Panc1 (cell line): ENCODE results near the gene RAD50. TPM values are rescaled to one million over a fixed set of nuclear protein-coding genes. Genes with fewer than 3 reads are reported as not detected.

ENCODE experiments used
- ATAC-seq: fragments of 200-7000 bp; cut with Tn5 transposase; 2 replicates; pipeline ENCODE4 v1.9.1; 2020; ENCODE audit warnings: mild to moderate bottlenecking, moderate library complexity
- BruUV-seq: library from RNA; stranded (reverse); fragments of 400-500 nt; replicated peaks from 2 replicates; lab custom pipeline; 2021; lab: Mats Ljungman, UMichigan
- CTCF ChIA-PET: fragments of 300-600 bp; sonication (Branson Sonifier 250); formaldehyde crosslinking; loops from one replicate; lab custom pipeline; 2022; ENCODE audit warnings: antibody characterized with exemption; lab: Charles Lee
- POLR2A ChIA-PET: fragments of 300-600 bp; sonication (Branson Sonifier 250); formaldehyde crosslinking; loops from one replicate; lab custom pipeline; 2022; ENCODE audit warnings: antibody characterized with exemption; lab: Charles Lee
- DNase-seq: peaks from one replicate; pipeline ENCODE4 v3.0.0-alpha.2; 2010; ENCODE audit warnings: low read depth, low spot score
- H3K27ac ChIP-seq: 2 replicates; pipeline ENCODE4 v1.5.1; 2011; ENCODE audit warnings: mild to moderate bottlenecking, low read length, inconsistent platforms
- H3K27me3 ChIP-seq: fragments of 200-500 bp; sonication (Bioruptor generic); 2 replicates; pipeline ENCODE4 v1.6.0; 2014; ENCODE audit warnings: low read length, inconsistent platforms; ENCODE audit not compliant: control insufficient read depth, insufficient read depth
- H3K36me3 ChIP-seq: fragments of 200-500 bp; sonication (Bioruptor generic); 2 replicates; pipeline ENCODE4 v1.5.1; 2014; ENCODE audit warnings: inconsistent platforms, mild to moderate bottlenecking, low read length, moderate library complexity; ENCODE audit not compliant: control insufficient read depth, insufficient read depth
- H3K4me1 ChIP-seq: 2 replicates; pipeline ENCODE4 v1.5.1; 2011; ENCODE audit warnings: inconsistent platforms, mild to moderate bottlenecking, low read length, moderate library complexity; ENCODE audit not compliant: control insufficient read depth, insufficient read depth
- H3K4me3 ChIP-seq, 2 experiments: 2 replicates each; pipeline ENCODE4 v1.5.1; 2011 to 2012; ENCODE audit warnings: low read depth in 2 of 2, low read length in 2 of 2, mild to moderate bottlenecking in 2 of 2, inconsistent platforms in 1 of 2, moderate library complexity in 1 of 2
- H3K9me3 ChIP-seq: fragments of 200-500 bp; sonication (Bioruptor generic); 2 replicates; pipeline ENCODE4 v1.5.1; 2014; ENCODE audit warnings: low read depth, mild to moderate bottlenecking, inconsistent platforms, low read length, moderate library complexity; ENCODE audit not compliant: control insufficient read depth, insufficient read depth
- CTCF ChIP-seq: fragments of 450-650 bp; IDR thresholded peaks from 2 replicates; pipeline ENCODE4 v1.5.1; 2017; ENCODE audit warnings: mild to moderate bottlenecking
- POLR2AphosphoS5 ChIP-seq: IDR thresholded peaks from 2 replicates; pipeline ENCODE4 v1.6.1; 2012; ENCODE audit warnings: mild to moderate bottlenecking, low read depth, low read length, moderate library complexity
- SIN3A ChIP-seq: IDR thresholded peaks from 2 replicates; pipeline ENCODE4 v1.6.1; 2012; ENCODE audit warnings: low read depth, mild to moderate bottlenecking, low read length, moderate library complexity, borderline replicate concordance; ENCODE audit not compliant: insufficient read depth
- TCF7L2 ChIP-seq: IDR thresholded peaks from 2 replicates; pipeline ENCODE4 v1.6.1; 2011; ENCODE audit warnings: mild to moderate bottlenecking, low read depth, low read length, inconsistent platforms
- in situ Hi-C: cut with HindIII; loops from 2 replicates; pipeline ENCODE4 v1.10.0; 2016; ENCODE audit warnings: low sequenced_read_pairs, low pct_unique_long_range_greater_than_20kb
- intact Hi-C: fragments of 100-400 bp; cut with micrococcal nuclease; formaldehyde crosslinking; loops from one replicate; pipeline ENCODE4 v1.10.0; 2022; ENCODE audit not compliant: unreplicated experiment
- total RNA-seq: library from RNA; stranded (reverse); gene quantifications from one replicate; pipeline ENCODE4 v1.2.1, GENCODE V29; 2021; ENCODE audit not compliant: unreplicated experiment
- TF ChIP-seq, protein P1 (sequence below), 2 experiments: IDR thresholded peaks; 2 replicates each; pipeline ENCODE4 v1.6.1; 2011 to 2012; ENCODE audit warnings: low read depth in 2 of 2, control low read depth in 1 of 2, low read length in 1 of 2, mild to moderate bottlenecking in 1 of 2, moderate library complexity in 1 of 2; ENCODE audit not compliant: insufficient read depth in 1 of 2

The RAD50 gene
- total RNA-seq, 1 experiment from 2014 or later: 77.6 TPM

DNA sequence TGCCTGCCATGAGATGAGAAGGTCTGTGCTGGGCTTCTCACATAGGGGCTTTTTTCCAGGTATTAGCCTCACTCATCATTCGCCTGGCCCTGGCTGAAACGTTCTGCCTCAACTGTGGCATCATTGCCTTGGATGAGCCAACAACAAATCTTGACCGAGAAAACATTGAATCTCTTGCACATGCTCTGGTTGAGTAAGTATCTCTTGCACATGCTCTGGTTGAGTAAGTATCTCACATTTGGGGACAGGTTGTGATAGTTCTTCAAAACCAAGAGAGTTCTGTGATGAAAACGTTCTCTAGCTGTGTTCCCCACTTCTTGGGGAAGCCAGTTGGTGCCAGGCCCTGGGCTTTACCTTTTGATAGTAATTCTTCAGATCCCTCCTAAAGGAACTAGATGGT lies 83.8 kb downstream of the RAD50 start:
- no peaks in the 10 kb centered on the region for H3K4me1 ChIP-seq
- in situ Hi-C loops (no loop called here), intact Hi-C loops (no loop called here)
- BruUV-seq: no TSS peak
- no peak overlapping the region for H3K4me3 ChIP-seq
- no peak overlapping the region for H3K27ac ChIP-seq
- H3K9me3 ChIP-seq: no peaks in the 10 kb centered on the region
- H3K36me3 ChIP-seq: peaks cover 30% of the 10 kb centered on the region
- no peak for DNase-seq
- POLR2A ChIA-PET: no interaction called here
- CTCF ChIA-PET: no interaction called here
- no peak for ATAC-seq
- H3K27me3 ChIP-seq: no peaks in the 10 kb centered on the region
- TF ChIP-seq TCF7L2 (no peak), CTCF (no peak)

- no peak for ATAC-seq
- in situ Hi-C loops (no loop called here), intact Hi-C loops (no loop called here)
- H3K36me3 ChIP-seq: peaks cover 30% of the 10 kb centered on the region
- H3K4me1 ChIP-seq: no peaks in the 10 kb centered on the region
- BruUV-seq: no TSS peak
- H3K4me3 ChIP-seq: no peak overlapping the region
- no peak overlapping the region for H3K27ac ChIP-seq
- TF ChIP-seq TCF7L2 (no peak), SIN3A (no peak), POLR2AphosphoS5 (no peak), CTCF (no peak)
- TF ChIP-seq, protein P1, sequence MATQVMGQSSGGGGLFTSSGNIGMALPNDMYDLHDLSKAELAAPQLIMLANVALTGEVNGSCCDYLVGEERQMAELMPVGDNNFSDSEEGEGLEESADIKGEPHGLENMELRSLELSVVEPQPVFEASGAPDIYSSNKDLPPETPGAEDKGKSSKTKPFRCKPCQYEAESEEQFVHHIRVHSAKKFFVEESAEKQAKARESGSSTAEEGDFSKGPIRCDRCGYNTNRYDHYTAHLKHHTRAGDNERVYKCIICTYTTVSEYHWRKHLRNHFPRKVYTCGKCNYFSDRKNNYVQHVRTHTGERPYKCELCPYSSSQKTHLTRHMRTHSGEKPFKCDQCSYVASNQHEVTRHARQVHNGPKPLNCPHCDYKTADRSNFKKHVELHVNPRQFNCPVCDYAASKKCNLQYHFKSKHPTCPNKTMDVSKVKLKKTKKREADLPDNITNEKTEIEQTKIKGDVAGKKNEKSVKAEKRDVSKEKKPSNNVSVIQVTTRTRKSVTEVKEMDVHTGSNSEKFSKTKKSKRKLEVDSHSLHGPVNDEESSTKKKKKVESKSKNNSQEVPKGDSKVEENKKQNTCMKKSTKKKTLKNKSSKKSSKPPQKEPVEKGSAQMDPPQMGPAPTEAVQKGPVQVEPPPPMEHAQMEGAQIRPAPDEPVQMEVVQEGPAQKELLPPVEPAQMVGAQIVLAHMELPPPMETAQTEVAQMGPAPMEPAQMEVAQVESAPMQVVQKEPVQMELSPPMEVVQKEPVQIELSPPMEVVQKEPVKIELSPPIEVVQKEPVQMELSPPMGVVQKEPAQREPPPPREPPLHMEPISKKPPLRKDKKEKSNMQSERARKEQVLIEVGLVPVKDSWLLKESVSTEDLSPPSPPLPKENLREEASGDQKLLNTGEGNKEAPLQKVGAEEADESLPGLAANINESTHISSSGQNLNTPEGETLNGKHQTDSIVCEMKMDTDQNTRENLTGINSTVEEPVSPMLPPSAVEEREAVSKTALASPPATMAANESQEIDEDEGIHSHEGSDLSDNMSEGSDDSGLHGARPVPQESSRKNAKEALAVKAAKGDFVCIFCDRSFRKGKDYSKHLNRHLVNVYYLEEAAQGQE (IDR thresholded peaks at IDR 0.05; ENCODE audit: insufficient read depth in 1 of 2, low read depth in 2 of 2, low read length in 1 of 2): no peak
- ChIA-PET CTCF (interaction anchor here (0.6 kb wide), 1 partner anchor 450 kb away, joined by 11 read pairs; no protein-coding TSS in a partner anchor), POLR2A (interaction anchor here (0.6 kb wide), 1 partner anchor 67 kb away, joined by 14 read pairs; no protein-coding TSS in a partner anchor)
- DNase-seq: no peak
- H3K27me3 ChIP-seq: no peaks in the 10 kb centered on the region
- no peaks in the 10 kb centered on the region for H3K9me3 ChIP-seq
Observed at GRCh38 chr5:132641241-132641723, 84.5 kb downstream of the RAD50 start.
